GM18508 (cell line): Measurements from ENCODE around the gene USP30.
A peak's percentile ranks its signal among the peaks of the same experiment; 100 is the strongest.

Experiments
- ATAC-seq: cut with Tn5 transposase; IDR thresholded peaks from one replicate; pipeline ENCODE4 v1.9.1; 2021; ENCODE audit warnings: moderate number of reproducible peaks; ENCODE audit not compliant: insufficient read depth, unreplicated experiment

The USP30 gene

GRCh38 chr12:109093022-109093918, 40.9 kb downstream of the USP30 start, which contains the start of gene ALKBH2:
Gene ALKBH2, minus strand, starts transcription at chr12:109093472. Its CDS starts 686 bp downstream, at chr12:109092786.
- peak; percentile 45 for ATAC-seq

- ATAC-seq = no peak
These were observed 44.7 kb downstream of the USP30 start for GRCh38 chr12:109097140-109097434.

- ATAC-seq = no peak
These were observed 45.2 kb downstream of the USP30 start, which contains the start of gene UNG for GRCh38 chr12:109097435-109098182. Gene UNG, plus strand, starts transcription at chr12:109097597. Its CDS starts 83 bp downstream, at chr12:109097680.

- ATAC-seq = no peak
These were observed 45.8 kb downstream of the USP30 start for GRCh38 chr12:109098183-109098604.

- no peak for ATAC-seq
These were observed 46.3 kb downstream of the USP30 start for GRCh38 chr12:109098651-109099050.

GRCh38 chr12:109099431-109100020, 47.1 kb downstream of the USP30 start:
- no peak for ATAC-seq

- ATAC-seq = no peak
These were observed 48.4 kb downstream of the USP30 start for GRCh38 chr12:109100741-109101140.

GRCh38 chr12:109102491-109102890, 50.1 kb downstream of the USP30 start:
- ATAC-seq = no peak

- ATAC-seq = no peak
These were observed 52.8 kb downstream of the USP30 start for GRCh38 chr12:109105176-109105575.

GRCh38 chr12:109109746-109110350, 57.5 kb downstream of the USP30 start:
- no peak for ATAC-seq

GRCh38 chr12:109110988-109111495, 58.7 kb downstream of the USP30 start:
- ATAC-seq = no peak

- no peak for ATAC-seq
These were observed 60.5 kb downstream of the USP30 start for GRCh38 chr12:109112720-109113465.

- no peak for ATAC-seq
These were observed 61.4 kb downstream of the USP30 start for GRCh38 chr12:109113661-109114321.

- no peak for ATAC-seq
These were observed 62.3 kb downstream of the USP30 start for GRCh38 chr12:109114644-109115043.

GRCh38 chr12:109115404-109115757, 63.0 kb downstream of the USP30 start:
- no peak for ATAC-seq

- ATAC-seq = no peak
These were observed 63.6 kb downstream of the USP30 start, which contains the start of gene ACACB for GRCh38 chr12:109115758-109116610. Gene ACACB, plus strand, starts transcription at chr12:109116587. Its CDS starts 22,819 bp downstream, at chr12:109139406.

- ATAC-seq = no peak
These were observed 64.2 kb downstream of the USP30 start for GRCh38 chr12:109116611-109116949.

GRCh38 chr12:109120095-109120494, 67.7 kb downstream of the USP30 start:
- ATAC-seq = no peak
